Measurements from ENCODE around the gene PDZD2.

DNA sequence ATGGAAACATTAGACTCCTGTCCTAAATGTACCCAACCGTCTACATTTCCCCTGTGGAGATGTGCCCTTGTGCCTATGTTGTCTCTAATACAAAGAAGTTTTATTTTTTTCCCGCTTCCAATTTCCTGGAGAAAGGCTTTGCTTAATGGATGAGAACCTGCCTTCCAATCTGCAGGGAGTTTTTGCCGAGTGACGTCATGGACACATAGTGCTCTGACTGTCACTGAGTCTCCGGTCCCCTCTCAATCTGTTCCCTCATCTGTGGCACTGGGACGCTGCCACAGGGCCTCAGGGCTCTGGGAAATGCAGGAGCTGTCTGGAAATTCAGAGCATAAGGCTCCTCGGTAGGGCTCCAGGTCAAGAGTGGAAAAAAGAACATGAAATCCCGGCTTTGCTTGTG is 144.8 kb downstream of the PDZD2 start:
- TF ChIP-seq EZH2phosphoT487 (IDR thresholded peaks at IDR 0.05; ENCODE audit: low read depth), result no peak
- TF ChIP-seq, protein P1, sequence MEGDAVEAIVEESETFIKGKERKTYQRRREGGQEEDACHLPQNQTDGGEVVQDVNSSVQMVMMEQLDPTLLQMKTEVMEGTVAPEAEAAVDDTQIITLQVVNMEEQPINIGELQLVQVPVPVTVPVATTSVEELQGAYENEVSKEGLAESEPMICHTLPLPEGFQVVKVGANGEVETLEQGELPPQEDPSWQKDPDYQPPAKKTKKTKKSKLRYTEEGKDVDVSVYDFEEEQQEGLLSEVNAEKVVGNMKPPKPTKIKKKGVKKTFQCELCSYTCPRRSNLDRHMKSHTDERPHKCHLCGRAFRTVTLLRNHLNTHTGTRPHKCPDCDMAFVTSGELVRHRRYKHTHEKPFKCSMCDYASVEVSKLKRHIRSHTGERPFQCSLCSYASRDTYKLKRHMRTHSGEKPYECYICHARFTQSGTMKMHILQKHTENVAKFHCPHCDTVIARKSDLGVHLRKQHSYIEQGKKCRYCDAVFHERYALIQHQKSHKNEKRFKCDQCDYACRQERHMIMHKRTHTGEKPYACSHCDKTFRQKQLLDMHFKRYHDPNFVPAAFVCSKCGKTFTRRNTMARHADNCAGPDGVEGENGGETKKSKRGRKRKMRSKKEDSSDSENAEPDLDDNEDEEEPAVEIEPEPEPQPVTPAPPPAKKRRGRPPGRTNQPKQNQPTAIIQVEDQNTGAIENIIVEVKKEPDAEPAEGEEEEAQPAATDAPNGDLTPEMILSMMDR (IDR thresholded peaks at IDR 0.05; ENCODE audit: low read depth, low read length), result no peak

Measured in OCI-LY3 (cell line).